H9 (cell line): ENCODE data around the gene FGF4. TPM values are rescaled to one million over a fixed set of nuclear protein-coding genes. Genes with fewer than 3 reads are reported as not detected.

Experiments
- DNase-seq: peaks from one replicate; pipeline ENCODE4 v3.0.0-alpha.2; 2017
- H2AFZ ChIP-seq: one replicate; pipeline ENCODE4 v1.6.1; 2013; ENCODE audit warnings: mild to moderate bottlenecking, low read length, control low read depth, moderate library complexity
- H2AK5ac ChIP-seq: 2 replicates; pipeline ENCODE4 v1.6.1; 2013; ENCODE audit warnings: low read length, control low read depth, mixed read lengths; ENCODE audit not compliant: insufficient read length
- H2BK120ac ChIP-seq: one replicate; pipeline ENCODE4 v1.6.1; 2013; ENCODE audit warnings: low read depth, mild to moderate bottlenecking, low read length, control low read depth, inconsistent platforms; ENCODE audit not compliant: poor library complexity, severe bottlenecking
- H2BK12ac ChIP-seq: 2 replicates; pipeline ENCODE4 v1.6.1; 2013; ENCODE audit warnings: low read length, control low read depth, mixed read lengths, low read depth; ENCODE audit not compliant: insufficient read length
- H2BK15ac ChIP-seq: 2 replicates; pipeline ENCODE4 v1.6.1; 2013; ENCODE audit warnings: low read depth, low read length, control low read depth
- H2BK20ac ChIP-seq: one replicate; pipeline ENCODE4 v1.6.1; 2013; ENCODE audit warnings: low read depth, mild to moderate bottlenecking, low read length, control low read depth, inconsistent platforms; ENCODE audit not compliant: poor library complexity, severe bottlenecking
- H2BK5ac ChIP-seq: 2 replicates; pipeline ENCODE4 v1.6.1; 2013; ENCODE audit warnings: low read length, control low read depth, mixed read lengths; ENCODE audit not compliant: insufficient read length
- H3K14ac ChIP-seq: 2 replicates; pipeline ENCODE4 v1.6.1; 2013; ENCODE audit warnings: low read length, control low read depth; ENCODE audit not compliant: insufficient read depth
- H3K18ac ChIP-seq: 2 replicates; pipeline ENCODE4 v1.6.1; 2013; ENCODE audit warnings: low read depth, mild to moderate bottlenecking, mixed read lengths, low read length, control low read depth; ENCODE audit not compliant: insufficient read length
- H3K23ac ChIP-seq: 2 replicates; pipeline ENCODE4 v1.6.1; 2013; ENCODE audit warnings: low read length, control low read depth, mixed read lengths, low read depth; ENCODE audit not compliant: insufficient read length
- H3K23me2 ChIP-seq: 2 replicates; pipeline ENCODE4 v1.6.1; 2013; ENCODE audit warnings: low read depth, mild to moderate bottlenecking, mixed read lengths, low read length, control low read depth; ENCODE audit not compliant: insufficient read length, poor library complexity, severe bottlenecking
- H3K27ac ChIP-seq: 2 replicates; pipeline ENCODE4 v1.5.1; 2013; ENCODE audit warnings: low read length, control low read depth, mixed read lengths, low read depth; ENCODE audit not compliant: insufficient read length
- H3K27me3 ChIP-seq: 2 replicates; pipeline ENCODE4 v1.6.1; 2013; ENCODE audit warnings: low read length, control low read depth, inconsistent platforms; ENCODE audit not compliant: insufficient read depth
- H3K4ac ChIP-seq: 2 replicates; pipeline ENCODE4 v1.6.1; 2013; ENCODE audit warnings: low read depth, mild to moderate bottlenecking, control low read depth, inconsistent platforms, low read length, moderate library complexity
- H3K4me1 ChIP-seq: 2 replicates; pipeline ENCODE4 v1.6.1; 2013; ENCODE audit warnings: low read length, control low read depth, inconsistent platforms; ENCODE audit not compliant: insufficient read depth
- H3K4me2 ChIP-seq: 2 replicates; pipeline ENCODE4 v1.6.1; 2013; ENCODE audit warnings: low read length, control low read depth, mixed read lengths; ENCODE audit not compliant: insufficient read length, insufficient read depth
- H3K56ac ChIP-seq: 2 replicates; pipeline ENCODE4 v1.6.1; 2013; ENCODE audit warnings: low read depth, mild to moderate bottlenecking, mixed read lengths, low read length, control low read depth; ENCODE audit not compliant: insufficient read length
- H3K79me1 ChIP-seq: 2 replicates; pipeline ENCODE4 v1.6.1; 2013; ENCODE audit warnings: low read depth, mild to moderate bottlenecking, moderate library complexity, low read length, control low read depth, inconsistent platforms; ENCODE audit not compliant: insufficient read depth, poor library complexity, severe bottlenecking
- H3K79me2 ChIP-seq: 2 replicates; pipeline ENCODE4 v1.6.1; 2013; ENCODE audit warnings: low read length, control low read depth, inconsistent platforms; ENCODE audit not compliant: insufficient read depth
- H3K9ac ChIP-seq: 2 replicates; pipeline ENCODE4 v1.6.1; 2013; ENCODE audit warnings: low read length, control low read depth, mixed read lengths; ENCODE audit not compliant: insufficient read length; ENCODE audit errors: extremely low read depth
- H3K9me3 ChIP-seq: one replicate; pipeline ENCODE4 v1.6.1; 2013; ENCODE audit warnings: low read depth, low read length, inconsistent platforms; ENCODE audit not compliant: control insufficient read depth
- H3T11ph ChIP-seq: one replicate; pipeline ENCODE4 v1.6.1; 2013; ENCODE audit warnings: mild to moderate bottlenecking, low read length, control low read depth, inconsistent platforms
- H4K20me1 ChIP-seq: one replicate; pipeline ENCODE4 v1.6.1; 2013; ENCODE audit not compliant: control insufficient read depth, insufficient read length, insufficient read depth
- H4K5ac ChIP-seq: 2 replicates; pipeline ENCODE4 v1.6.1; 2013; ENCODE audit warnings: low read depth, mild to moderate bottlenecking, mixed read lengths, low read length, control low read depth; ENCODE audit not compliant: insufficient read length
- H4K8ac ChIP-seq: replicated peaks from 2 replicates; pipeline ENCODE4 v1.6.1; 2013; ENCODE audit warnings: low read length, control low read depth, mixed read lengths, low read depth; ENCODE audit not compliant: insufficient read length
- H4K91ac ChIP-seq: 2 replicates; pipeline ENCODE4 v1.6.1; 2013; ENCODE audit warnings: low read depth, mild to moderate bottlenecking, moderate library complexity, mixed read lengths, low read length, control low read depth; ENCODE audit not compliant: insufficient read length
- H3K27ac Mint-ChIP-seq, 3 experiments: 2 replicates in 2 of 3; 3 replicates in 1 of 3; pipeline ENCODE4 v1.8.0; 2020 to 2021; ENCODE audit warnings: mixed read lengths in 3 of 3, mild to moderate bottlenecking in 1 of 3, moderate library complexity in 1 of 3
- H3K27me3 Mint-ChIP-seq: 2 replicates; pipeline ENCODE4 v1.8.0; 2021; ENCODE audit warnings: low read depth, mild to moderate bottlenecking, moderate library complexity, mixed read lengths
- H3K36me3 Mint-ChIP-seq, 3 experiments: 2 replicates in 2 of 3; 3 replicates in 1 of 3; pipeline ENCODE4 v1.8.0; 2020 to 2021; ENCODE audit warnings: low read depth in 3 of 3, mixed read lengths in 3 of 3; ENCODE audit not compliant: insufficient read depth in 1 of 3
- H3K4me1 Mint-ChIP-seq, 2 experiments: 2 replicates each; pipeline ENCODE4 v1.8.0; 2020; ENCODE audit warnings: mixed read lengths in 2 of 2
- H3K4me3 Mint-ChIP-seq, 2 experiments: 2 replicates in 1 of 2; 3 replicates in 1 of 2; pipeline ENCODE4 v1.8.0; 2020 to 2021; ENCODE audit warnings: mild to moderate bottlenecking in 2 of 2, mixed read lengths in 2 of 2, moderate library complexity in 1 of 2
- H3K9me3 Mint-ChIP-seq, 2 experiments: 2 replicates in 1 of 2; 3 replicates in 1 of 2; pipeline ENCODE4 v1.8.0; 2020; ENCODE audit warnings: mild to moderate bottlenecking in 2 of 2, mixed read lengths in 2 of 2, moderate library complexity in 1 of 2
- WGBS: extraction: QIAGEN DNeasy Blood & Tissue Kit; methylation state at CpG from one replicate; pipeline ENCODE4 v1.1.7; 2013; ENCODE audit warnings: missing lambda C conversion rate, low lambda C conversion rate, mixed read lengths; ENCODE audit not compliant: insufficient read length; ENCODE audit errors: extremely low coverage; 5-methylcytosine and 5-hydroxymethylcytosine counted together
- total RNA-seq: library from RNA; stranded (reverse); gene quantifications from 2 replicates; pipeline ENCODE4 v1.2.1, GENCODE V29; 2021
- TF ChIP-seq, protein P1 (sequence below): fragments of 200-600 bp; sonication (generic); conservative IDR thresholded peaks from 3 replicates; pipeline ENCODE4 v1.8.0; 2021; ENCODE audit warnings: antibody characterized with exemption, mild to moderate bottlenecking

FGF4 gene
- total RNA-seq, 1 experiment from 2014 or later, result 0.68 TPM

DNA sequence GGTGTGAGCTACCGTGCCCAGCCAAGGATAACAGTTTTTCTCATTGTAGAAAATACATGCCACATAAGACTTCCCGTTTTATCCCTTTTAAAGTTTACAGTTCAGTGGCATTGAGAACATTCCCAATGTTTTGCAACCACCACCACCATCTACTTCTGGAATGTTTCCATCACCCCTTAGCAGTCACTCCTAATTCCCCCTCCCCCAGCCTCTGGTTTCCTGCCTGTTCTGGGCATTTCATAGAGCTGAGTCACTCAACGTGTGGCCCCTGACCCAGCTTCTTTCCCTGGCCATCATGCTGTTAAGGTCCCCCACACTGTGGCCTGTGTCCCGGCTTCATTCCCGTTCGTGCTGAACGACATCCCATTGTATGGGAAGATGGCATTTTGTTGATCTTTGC lies 30.7 kb downstream of the FGF4 start:
- Histone ChIP-seq H3K79me1 (no peaks in the 10 kb centered on the region), H3K4me2 (no peak overlapping the region), H4K20me1 (no peaks in the 10 kb centered on the region), H4K8ac (no peak overlapping the region), H3K23me2 (no peaks in the 10 kb centered on the region), H2AK5ac (no peak overlapping the region), H3K27ac (no peak overlapping the region), H3K27me3 (no peaks in the 10 kb centered on the region), H3K9me3 (no peaks in the 10 kb centered on the region), H4K5ac (no peak overlapping the region), H3K18ac (no peak overlapping the region), H3K56ac (no peak overlapping the region), H3K14ac (no peak overlapping the region), H4K91ac (no peak overlapping the region), H3K23ac (no peak overlapping the region), H2AFZ (no peak overlapping the region), H2BK5ac (no peak overlapping the region), H3K4me1 (no peaks in the 10 kb centered on the region; the same call in 1 of the 2 replicates), H3K9ac (no peak overlapping the region), H2BK12ac (no peak overlapping the region), H2BK20ac (no peak overlapping the region), H3K4ac (no peak overlapping the region), H2BK120ac (no peak overlapping the region), H3T11ph (no peak overlapping the region), H2BK15ac (no peak overlapping the region), H3K79me2 (no peaks in the 10 kb centered on the region)
- H3K4me1 Mint-ChIP-seq, result peaks cover 12 to 18% of the 10 kb centered on the region in 2 experiments
- TF ChIP-seq, protein P1, sequence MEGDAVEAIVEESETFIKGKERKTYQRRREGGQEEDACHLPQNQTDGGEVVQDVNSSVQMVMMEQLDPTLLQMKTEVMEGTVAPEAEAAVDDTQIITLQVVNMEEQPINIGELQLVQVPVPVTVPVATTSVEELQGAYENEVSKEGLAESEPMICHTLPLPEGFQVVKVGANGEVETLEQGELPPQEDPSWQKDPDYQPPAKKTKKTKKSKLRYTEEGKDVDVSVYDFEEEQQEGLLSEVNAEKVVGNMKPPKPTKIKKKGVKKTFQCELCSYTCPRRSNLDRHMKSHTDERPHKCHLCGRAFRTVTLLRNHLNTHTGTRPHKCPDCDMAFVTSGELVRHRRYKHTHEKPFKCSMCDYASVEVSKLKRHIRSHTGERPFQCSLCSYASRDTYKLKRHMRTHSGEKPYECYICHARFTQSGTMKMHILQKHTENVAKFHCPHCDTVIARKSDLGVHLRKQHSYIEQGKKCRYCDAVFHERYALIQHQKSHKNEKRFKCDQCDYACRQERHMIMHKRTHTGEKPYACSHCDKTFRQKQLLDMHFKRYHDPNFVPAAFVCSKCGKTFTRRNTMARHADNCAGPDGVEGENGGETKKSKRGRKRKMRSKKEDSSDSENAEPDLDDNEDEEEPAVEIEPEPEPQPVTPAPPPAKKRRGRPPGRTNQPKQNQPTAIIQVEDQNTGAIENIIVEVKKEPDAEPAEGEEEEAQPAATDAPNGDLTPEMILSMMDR, result no peak
- H3K4me3 Mint-ChIP-seq, result no peak overlapping the region
- H3K27ac Mint-ChIP-seq, result no peak overlapping the region
- no peaks in the 10 kb centered on the region for H3K9me3 Mint-ChIP-seq
- no peaks in the 10 kb centered on the region; a peak in 1 of 7 replicates for H3K36me3 Mint-ChIP-seq
- peaks cover 6% of the 10 kb centered on the region; the same call in 1 of the 2 replicates for H3K27me3 Mint-ChIP-seq
- WGBS, result no CpG with 5 or more reads among the region's 7 CpGs
- peak; percentile 64 for DNase-seq
